Stomach (tissue), 4 donors: ENCODE data around the gene EPHA6.

Experiments used
- CTCF ChIP-seq, 7 experiments: fragments of 450-650 bp in 4 of 7; fragments of 200-600 bp in 3 of 7; sonication (generic) in 3 of 7; IDR thresholded peaks; one replicate each; pipeline ENCODE4 v1.5.1; 2016 to 2019; ENCODE audit warnings: antibody characterized with exemption in 7 of 7, control low read depth in 2 of 7, mild to moderate bottlenecking in 1 of 7
- EP300 ChIP-seq: sonication (generic); formaldehyde crosslinking; IDR thresholded peaks from one replicate; pipeline ENCODE4 v1.6.1; 2017; ENCODE audit warnings: antibody characterized with exemption
- POLR2A ChIP-seq, 4 donors: fragments of 450-650 bp; IDR thresholded peaks; one replicate each; pipeline ENCODE4 v1.6.1; 2016; ENCODE audit warnings: antibody characterized with exemption in 4 of 4, control low read depth in 2 of 4, mild to moderate bottlenecking in 1 of 4, moderate library complexity in 1 of 4
- POLR2AphosphoS5 ChIP-seq, 3 donors: sonication (generic); formaldehyde crosslinking; IDR thresholded peaks; one replicate each; pipeline ENCODE4 v1.6.1; 2016; ENCODE audit warnings: antibody characterized with exemption in 3 of 3

GRCh38 chr3:97057365-97057764 lies 243.0 kb downstream of the EPHA6 start:
- TF ChIP-seq POLR2A (IDR thresholded peaks at IDR 0.05) = no peak
- TF ChIP-seq CTCF (IDR thresholded peaks at IDR 0.05) = no peak
- no peak for TF ChIP-seq POLR2AphosphoS5 (IDR thresholded peaks at IDR 0.05)
- TF ChIP-seq EP300 = no peak
